HepG2 (cell line): ENCODE results near the gene JSRP1. TPM values are rescaled to one million over a fixed set of nuclear protein-coding genes. Genes with fewer than 3 reads are reported as not detected.

Experiments used
- GTF2F1 ChIP-seq: fragments of 150-350 bp; IDR thresholded peaks from 2 replicates; pipeline ENCODE4 v1.6.1; 2014; ENCODE audit warnings: low read length
- JDP2 ChIP-seq: sonication (generic); formaldehyde crosslinking; IDR thresholded peaks from 2 replicates; pipeline ENCODE4 v1.8.1; 2022; ENCODE audit warnings: missing genetic modification reagents, borderline replicate concordance
- JUNB ChIP-seq: sonication (generic); formaldehyde crosslinking; IDR thresholded peaks from 2 replicates; pipeline ENCODE4 v1.8.0; 2022; ENCODE audit warnings: missing genetic modification reagents, mild to moderate bottlenecking, borderline replicate concordance
- KAT2B ChIP-seq: fragments of 150-350 bp; IDR thresholded peaks from 2 replicates; pipeline ENCODE4 v1.6.1; 2014; ENCODE audit warnings: low read depth, low read length, borderline replicate concordance
- MBNL3 ChIP-seq: fragments of 250-450 bp; sonication (Bioruptor Pico); conservative IDR thresholded peaks from 2 replicates; pipeline ENCODE4 v1.8.0; 2022; ENCODE audit warnings: mild to moderate bottlenecking, inconsistent platforms
- MTA1 ChIP-seq: sonication (generic); formaldehyde crosslinking; IDR thresholded peaks from 2 replicates; pipeline ENCODE4 v1.4.0; 2020; ENCODE audit warnings: missing genetic modification reagents, mild to moderate bottlenecking, borderline replicate concordance
- MYNN ChIP-seq: sonication (generic); formaldehyde crosslinking; IDR thresholded peaks from 2 replicates; pipeline ENCODE4 v1.4.0; 2020; ENCODE audit warnings: mild to moderate bottlenecking, low read depth, missing genetic modification reagents
- PCBP1 ChIP-seq: fragments of 200-400 bp; formaldehyde crosslinking; IDR thresholded peaks from 2 replicates; pipeline ENCODE4 v1.6.1; 2017; ENCODE audit warnings: mild to moderate bottlenecking, low read depth, low read length, borderline replicate concordance
- SNAI1 ChIP-seq: sonication (generic); formaldehyde crosslinking; IDR thresholded peaks from 2 replicates; pipeline ENCODE4 v1.5.0; 2020; ENCODE audit warnings: mild to moderate bottlenecking, missing genetic modification reagents, borderline replicate concordance
- SNAPC2 ChIP-seq: sonication (generic); formaldehyde crosslinking; IDR thresholded peaks from 2 replicates; pipeline ENCODE4 v1.8.1; 2022; ENCODE audit warnings: mild to moderate bottlenecking, missing genetic modification reagents
- SYNCRIP ChIP-seq: fragments of 200-400 bp; formaldehyde crosslinking; IDR thresholded peaks from 2 replicates; pipeline ENCODE4 v1.6.1; 2018; ENCODE audit warnings: mild to moderate bottlenecking, low read depth, low read length; ENCODE audit not compliant: insufficient read depth
- U2AF1 ChIP-seq: fragments of 200-400 bp; formaldehyde crosslinking; optimal IDR thresholded peaks from 2 replicates; pipeline ENCODE3; 2017; ENCODE audit warnings: mild to moderate bottlenecking, low read depth, low read length
- ZBTB38 ChIP-seq: sonication (generic); formaldehyde crosslinking; IDR thresholded peaks from 2 replicates; pipeline ENCODE4 v1.5.1; 2020; ENCODE audit warnings: mild to moderate bottlenecking, missing genetic modification reagents
- ZNF672 ChIP-seq: sonication (generic); formaldehyde crosslinking; IDR thresholded peaks from 2 replicates; pipeline ENCODE4 v1.8.1; 2022; ENCODE audit warnings: missing genetic modification reagents
- ZNF703 ChIP-seq: sonication (generic); formaldehyde crosslinking; IDR thresholded peaks from 2 replicates; pipeline ENCODE4 v1.5.1; 2020; ENCODE audit warnings: missing genetic modification reagents, mild to moderate bottlenecking, moderate library complexity, borderline replicate concordance
- ZNF841 ChIP-seq: sonication (generic); formaldehyde crosslinking; IDR thresholded peaks from 2 replicates; pipeline ENCODE4 v1.8.1; 2023; ENCODE audit warnings: missing genetic modification reagents, borderline replicate concordance
- ZSCAN9 ChIP-seq: IDR thresholded peaks from 2 replicates; pipeline ENCODE4 v1.6.1; 2016; ENCODE audit warnings: borderline replicate concordance
- polyA plus RNA-seq, 8 experiments: library from polyadenylated mRNA; depleted of rRNA in 3 of 8; stranded (reverse) in 7 of 8; unstranded in 1 of 8; fragments of >200 nt; fragmentation: Illumina TruSeq in 4 of 8; extraction: Trizol in 4 of 8; gene quantifications; 2 replicates each; pipeline versions ENCODE4 v1.2.1 to v1.2.3, GENCODE V29; 2011 to 2016; ENCODE audit warnings: low read depth in 4 of 8, missing spikeins in 1 of 8, mixed read lengths in 1 of 8; ENCODE audit not compliant: insufficient read depth in 1 of 8
- total RNA-seq, 5 experiments: library from RNA; depleted of rRNA; stranded (reverse); fragments of >200 nt; fragmentation: Illumina TruSeq; extraction: Trizol; gene quantifications; 2 replicates each; pipeline ENCODE4 v1.2.3, GENCODE V29; 2016; ENCODE audit warnings: low read depth in 1 of 5
- TF ChIP-seq, protein P1 (sequence below): fragments of 450-650 bp; IDR thresholded peaks from 2 replicates; pipeline ENCODE4 v1.6.1; 2017; ENCODE audit warnings: mild to moderate bottlenecking
- TF ChIP-seq, protein P2 (sequence below), 2 experiments: sonication (generic) in 1 of 2; formaldehyde crosslinking in 1 of 2; IDR thresholded peaks; 2 replicates each; pipeline versions ENCODE4 v1.5.1 to v1.6.1; 2011 to 2020; ENCODE audit warnings: borderline replicate concordance in 1 of 2, low read depth in 1 of 2, low read length in 1 of 2, mild to moderate bottlenecking in 1 of 2, missing genetic modification reagents in 1 of 2, moderate library complexity in 1 of 2
- TF ChIP-seq, protein P3 (sequence below): sonication (generic); formaldehyde crosslinking; IDR thresholded peaks from 2 replicates; pipeline ENCODE4 v1.5.0; 2020; ENCODE audit warnings: mild to moderate bottlenecking, missing genetic modification reagents
- TF ChIP-seq, protein P4 (sequence below): sonication (generic); formaldehyde crosslinking; IDR thresholded peaks from 2 replicates; pipeline ENCODE4 v1.8.0; 2022; ENCODE audit warnings: missing genetic modification reagents, mild to moderate bottlenecking, moderate library complexity, borderline replicate concordance

The JSRP1 gene
- total and polyA plus RNA-seq, 2 of the 13 experiments (the other 11 are each of a cell fraction or from before 2014, with no cell fraction given), result 0.16 to 0.38 TPM

DNA sequence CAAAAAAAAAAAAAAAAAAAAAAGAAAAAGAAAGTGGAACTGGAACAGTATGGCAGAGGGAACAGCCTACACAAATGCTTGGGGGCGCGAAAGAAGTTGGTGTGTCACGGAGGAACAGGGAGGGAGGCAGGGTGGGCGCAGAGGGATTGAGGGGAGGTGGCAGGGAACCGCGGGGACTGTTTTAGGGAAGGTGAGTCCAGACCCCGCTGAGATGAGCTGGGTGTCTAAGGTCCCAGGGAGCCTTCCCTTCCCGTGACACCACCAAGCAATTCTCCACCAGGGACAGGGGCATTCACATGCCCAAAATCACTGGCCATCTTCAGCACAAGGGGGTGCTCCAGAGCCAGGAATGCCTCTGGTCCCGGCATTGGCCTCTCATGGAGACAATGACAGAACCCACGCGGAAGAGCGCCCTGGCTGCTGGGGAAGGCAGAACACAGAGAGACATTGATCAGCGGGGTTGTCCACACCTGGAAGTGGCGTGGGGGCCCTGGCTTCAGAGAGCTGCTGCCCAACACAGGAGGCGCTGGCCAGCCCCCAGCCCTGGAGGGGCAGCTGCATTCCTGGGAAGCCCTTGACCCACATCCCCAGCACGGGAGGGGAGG lies 18.8 kb upstream of the JSRP1 start (continued):
- TF ChIP-seq, protein P1, sequence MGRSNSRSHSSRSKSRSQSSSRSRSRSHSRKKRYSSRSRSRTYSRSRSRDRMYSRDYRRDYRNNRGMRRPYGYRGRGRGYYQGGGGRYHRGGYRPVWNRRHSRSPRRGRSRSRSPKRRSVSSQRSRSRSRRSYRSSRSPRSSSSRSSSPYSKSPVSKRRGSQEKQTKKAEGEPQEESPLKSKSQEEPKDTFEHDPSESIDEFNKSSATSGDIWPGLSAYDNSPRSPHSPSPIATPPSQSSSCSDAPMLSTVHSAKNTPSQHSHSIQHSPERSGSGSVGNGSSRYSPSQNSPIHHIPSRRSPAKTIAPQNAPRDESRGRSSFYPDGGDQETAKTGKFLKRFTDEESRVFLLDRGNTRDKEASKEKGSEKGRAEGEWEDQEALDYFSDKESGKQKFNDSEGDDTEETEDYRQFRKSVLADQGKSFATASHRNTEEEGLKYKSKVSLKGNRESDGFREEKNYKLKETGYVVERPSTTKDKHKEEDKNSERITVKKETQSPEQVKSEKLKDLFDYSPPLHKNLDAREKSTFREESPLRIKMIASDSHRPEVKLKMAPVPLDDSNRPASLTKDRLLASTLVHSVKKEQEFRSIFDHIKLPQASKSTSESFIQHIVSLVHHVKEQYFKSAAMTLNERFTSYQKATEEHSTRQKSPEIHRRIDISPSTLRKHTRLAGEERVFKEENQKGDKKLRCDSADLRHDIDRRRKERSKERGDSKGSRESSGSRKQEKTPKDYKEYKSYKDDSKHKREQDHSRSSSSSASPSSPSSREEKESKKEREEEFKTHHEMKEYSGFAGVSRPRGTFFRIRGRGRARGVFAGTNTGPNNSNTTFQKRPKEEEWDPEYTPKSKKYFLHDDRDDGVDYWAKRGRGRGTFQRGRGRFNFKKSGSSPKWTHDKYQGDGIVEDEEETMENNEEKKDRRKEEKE, result no peak
- TF ChIP-seq ZBTB38 (peak; percentile 94), JDP2 (no peak), PCBP1 (no peak), SNAI1 (CRISPR knock-in tag) (no peak), ZNF672 (no peak), ZNF841 (CRISPR knock-in tag) (no peak), MTA1 (CRISPR knock-in tag) (no peak), GTF2F1 (no peak), ZNF703 (no peak), SYNCRIP (no peak), SNAPC2 (CRISPR knock-in tag) (no peak), JUNB (no peak), KAT2B (no peak), U2AF1 (no peak), MYNN (CRISPR knock-in tag) (no peak), MBNL3 (CRISPR knock-in tag) (no peak), ZSCAN9 (no peak)
- TF ChIP-seq, protein P2, sequence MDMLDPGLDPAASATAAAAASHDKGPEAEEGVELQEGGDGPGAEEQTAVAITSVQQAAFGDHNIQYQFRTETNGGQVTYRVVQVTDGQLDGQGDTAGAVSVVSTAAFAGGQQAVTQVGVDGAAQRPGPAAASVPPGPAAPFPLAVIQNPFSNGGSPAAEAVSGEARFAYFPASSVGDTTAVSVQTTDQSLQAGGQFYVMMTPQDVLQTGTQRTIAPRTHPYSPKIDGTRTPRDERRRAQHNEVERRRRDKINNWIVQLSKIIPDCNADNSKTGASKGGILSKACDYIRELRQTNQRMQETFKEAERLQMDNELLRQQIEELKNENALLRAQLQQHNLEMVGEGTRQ (IDR thresholded peaks at IDR 0.05; ENCODE audit: low read depth, low read length), result no peak
- TF ChIP-seq, protein P2 (CRISPR knock-in tag; IDR thresholded peaks at IDR 0.05; ENCODE audit: borderline replicate concordance), result no peak
- TF ChIP-seq, protein P3, sequence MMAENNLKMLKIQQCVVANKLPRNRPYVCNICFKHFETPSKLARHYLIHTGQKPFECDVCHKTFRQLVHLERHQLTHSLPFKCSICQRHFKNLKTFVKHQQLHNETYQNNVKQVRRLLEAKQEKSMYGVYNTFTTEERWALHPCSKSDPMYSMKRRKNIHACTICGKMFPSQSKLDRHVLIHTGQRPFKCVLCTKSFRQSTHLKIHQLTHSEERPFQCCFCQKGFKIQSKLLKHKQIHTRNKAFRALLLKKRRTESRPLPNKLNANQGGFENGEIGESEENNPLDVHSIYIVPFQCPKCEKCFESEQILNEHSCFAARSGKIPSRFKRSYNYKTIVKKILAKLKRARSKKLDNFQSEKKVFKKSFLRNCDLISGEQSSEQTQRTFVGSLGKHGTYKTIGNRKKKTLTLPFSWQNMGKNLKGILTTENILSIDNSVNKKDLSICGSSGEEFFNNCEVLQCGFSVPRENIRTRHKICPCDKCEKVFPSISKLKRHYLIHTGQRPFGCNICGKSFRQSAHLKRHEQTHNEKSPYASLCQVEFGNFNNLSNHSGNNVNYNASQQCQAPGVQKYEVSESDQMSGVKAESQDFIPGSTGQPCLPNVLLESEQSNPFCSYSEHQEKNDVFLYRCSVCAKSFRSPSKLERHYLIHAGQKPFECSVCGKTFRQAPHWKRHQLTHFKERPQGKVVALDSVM (CRISPR knock-in tag), result no peak
- TF ChIP-seq, protein P4, sequence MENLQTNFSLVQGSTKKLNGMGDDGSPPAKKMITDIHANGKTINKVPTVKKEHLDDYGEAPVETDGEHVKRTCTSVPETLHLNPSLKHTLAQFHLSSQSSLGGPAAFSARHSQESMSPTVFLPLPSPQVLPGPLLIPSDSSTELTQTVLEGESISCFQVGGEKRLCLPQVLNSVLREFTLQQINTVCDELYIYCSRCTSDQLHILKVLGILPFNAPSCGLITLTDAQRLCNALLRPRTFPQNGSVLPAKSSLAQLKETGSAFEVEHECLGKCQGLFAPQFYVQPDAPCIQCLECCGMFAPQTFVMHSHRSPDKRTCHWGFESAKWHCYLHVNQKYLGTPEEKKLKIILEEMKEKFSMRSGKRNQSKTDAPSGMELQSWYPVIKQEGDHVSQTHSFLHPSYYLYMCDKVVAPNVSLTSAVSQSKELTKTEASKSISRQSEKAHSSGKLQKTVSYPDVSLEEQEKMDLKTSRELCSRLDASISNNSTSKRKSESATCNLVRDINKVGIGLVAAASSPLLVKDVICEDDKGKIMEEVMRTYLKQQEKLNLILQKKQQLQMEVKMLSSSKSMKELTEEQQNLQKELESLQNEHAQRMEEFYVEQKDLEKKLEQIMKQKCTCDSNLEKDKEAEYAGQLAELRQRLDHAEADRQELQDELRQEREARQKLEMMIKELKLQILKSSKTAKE (CRISPR knock-in tag), result no peak
